Measurements from ENCODE around the gene PCF11.

DNA sequence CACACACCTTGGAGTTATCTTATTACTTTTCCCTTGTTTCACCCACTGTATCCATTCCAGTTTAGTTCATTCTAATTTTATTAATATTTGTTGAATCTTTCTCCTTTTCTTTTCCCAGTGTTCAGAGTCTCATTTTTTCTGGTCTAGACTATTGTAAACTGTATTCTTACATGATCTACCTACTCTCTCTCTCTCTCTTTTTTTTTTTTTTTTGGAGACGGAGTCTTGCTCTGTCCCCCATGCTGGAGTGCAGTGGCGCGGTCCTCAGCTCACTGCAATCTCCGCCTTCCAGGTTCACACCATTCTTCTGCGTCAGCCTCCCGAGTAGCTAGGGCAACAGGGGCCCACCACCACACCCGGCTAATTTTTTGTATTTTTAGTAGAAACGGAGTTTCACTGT lies 38.7 kb downstream of the PCF11 start:
- no peak for TF ChIP-seq POLR2AphosphoS5 (IDR thresholded peaks at IDR 0.05)
- TF ChIP-seq EZH2 (IDR thresholded peaks at IDR 0.05; ENCODE audit: borderline replicate concordance, insufficient read depth, low read length, poor library complexity, severe bottlenecking), result no peak
- no peak for TF ChIP-seq EP300 (conservative IDR thresholded peaks at IDR 0.05; ENCODE audit: poor library complexity, severe bottlenecking)
- no peak for TF ChIP-seq CTCF (IDR thresholded peaks at IDR 0.05; ENCODE audit: poor library complexity, severe bottlenecking)
- no peak for TF ChIP-seq TAF1 (IDR thresholded peaks at IDR 0.05; ENCODE audit: low read depth)
- TF ChIP-seq, protein P1, sequence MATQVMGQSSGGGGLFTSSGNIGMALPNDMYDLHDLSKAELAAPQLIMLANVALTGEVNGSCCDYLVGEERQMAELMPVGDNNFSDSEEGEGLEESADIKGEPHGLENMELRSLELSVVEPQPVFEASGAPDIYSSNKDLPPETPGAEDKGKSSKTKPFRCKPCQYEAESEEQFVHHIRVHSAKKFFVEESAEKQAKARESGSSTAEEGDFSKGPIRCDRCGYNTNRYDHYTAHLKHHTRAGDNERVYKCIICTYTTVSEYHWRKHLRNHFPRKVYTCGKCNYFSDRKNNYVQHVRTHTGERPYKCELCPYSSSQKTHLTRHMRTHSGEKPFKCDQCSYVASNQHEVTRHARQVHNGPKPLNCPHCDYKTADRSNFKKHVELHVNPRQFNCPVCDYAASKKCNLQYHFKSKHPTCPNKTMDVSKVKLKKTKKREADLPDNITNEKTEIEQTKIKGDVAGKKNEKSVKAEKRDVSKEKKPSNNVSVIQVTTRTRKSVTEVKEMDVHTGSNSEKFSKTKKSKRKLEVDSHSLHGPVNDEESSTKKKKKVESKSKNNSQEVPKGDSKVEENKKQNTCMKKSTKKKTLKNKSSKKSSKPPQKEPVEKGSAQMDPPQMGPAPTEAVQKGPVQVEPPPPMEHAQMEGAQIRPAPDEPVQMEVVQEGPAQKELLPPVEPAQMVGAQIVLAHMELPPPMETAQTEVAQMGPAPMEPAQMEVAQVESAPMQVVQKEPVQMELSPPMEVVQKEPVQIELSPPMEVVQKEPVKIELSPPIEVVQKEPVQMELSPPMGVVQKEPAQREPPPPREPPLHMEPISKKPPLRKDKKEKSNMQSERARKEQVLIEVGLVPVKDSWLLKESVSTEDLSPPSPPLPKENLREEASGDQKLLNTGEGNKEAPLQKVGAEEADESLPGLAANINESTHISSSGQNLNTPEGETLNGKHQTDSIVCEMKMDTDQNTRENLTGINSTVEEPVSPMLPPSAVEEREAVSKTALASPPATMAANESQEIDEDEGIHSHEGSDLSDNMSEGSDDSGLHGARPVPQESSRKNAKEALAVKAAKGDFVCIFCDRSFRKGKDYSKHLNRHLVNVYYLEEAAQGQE (IDR thresholded peaks at IDR 0.05; ENCODE audit: borderline replicate concordance), result no peak
